GM18873 (cell line): Measurements from ENCODE around the gene FAM117A.
"Not testable (repeated sequence)": the region's sequence is repeated elsewhere in the genome, so short reads cannot be mapped to it uniquely, and the experiment has no call there.

Source experiments
- ATAC-seq: cut with Tn5 transposase; IDR thresholded peaks from one replicate; pipeline ENCODE4 v1.9.1; 2021; ENCODE audit warnings: mild to moderate bottlenecking, moderate library complexity, moderate number of reproducible peaks; ENCODE audit not compliant: unreplicated experiment, low FRiP score

The FAM117A gene

DNA sequence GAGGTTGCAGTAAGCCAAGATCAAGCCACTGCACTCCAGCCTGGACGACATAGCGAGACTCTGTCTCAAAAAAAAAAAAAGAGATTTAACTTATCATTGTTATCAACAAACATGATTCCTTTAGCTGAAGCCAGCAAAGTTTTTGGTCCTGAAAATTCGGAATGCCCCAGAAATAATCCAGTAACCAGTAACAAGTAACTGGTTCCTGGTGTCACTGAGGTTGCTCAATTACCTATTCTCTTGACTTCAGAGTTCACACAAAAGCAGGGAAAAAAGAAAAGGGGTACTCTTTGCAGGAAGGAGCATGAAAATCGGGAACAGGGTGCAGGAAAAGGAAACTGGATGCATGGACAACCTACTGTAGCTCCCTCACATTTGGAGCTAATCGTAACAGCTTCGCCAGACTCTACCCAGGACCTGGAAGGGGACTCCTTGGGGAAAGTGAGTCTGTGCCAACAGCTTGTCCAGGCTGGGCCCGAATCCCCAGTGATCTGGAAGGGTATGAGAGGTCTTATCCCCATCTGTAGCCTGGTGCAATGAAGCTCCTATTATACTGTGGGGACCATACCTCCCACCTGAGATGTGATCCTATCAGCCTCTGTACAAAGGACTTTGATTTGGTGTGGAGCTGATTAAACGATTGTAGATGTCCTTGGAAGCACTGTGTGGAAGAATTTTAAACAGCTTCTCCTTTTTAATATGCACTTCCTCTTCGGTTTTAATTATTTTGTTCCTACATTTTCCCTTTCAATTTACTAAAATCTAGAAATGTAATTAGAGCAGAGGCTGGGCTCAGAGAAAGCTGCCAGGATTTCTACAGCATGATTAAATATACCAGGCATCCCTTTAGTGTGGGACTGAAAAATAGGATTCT, 82.6 kb downstream of the FAM117A start:
- no peak for ATAC-seq

GRCh38 chr17:49680314-49680713, 83.6 kb downstream of the FAM117A start:
- no peak for ATAC-seq

DNA sequence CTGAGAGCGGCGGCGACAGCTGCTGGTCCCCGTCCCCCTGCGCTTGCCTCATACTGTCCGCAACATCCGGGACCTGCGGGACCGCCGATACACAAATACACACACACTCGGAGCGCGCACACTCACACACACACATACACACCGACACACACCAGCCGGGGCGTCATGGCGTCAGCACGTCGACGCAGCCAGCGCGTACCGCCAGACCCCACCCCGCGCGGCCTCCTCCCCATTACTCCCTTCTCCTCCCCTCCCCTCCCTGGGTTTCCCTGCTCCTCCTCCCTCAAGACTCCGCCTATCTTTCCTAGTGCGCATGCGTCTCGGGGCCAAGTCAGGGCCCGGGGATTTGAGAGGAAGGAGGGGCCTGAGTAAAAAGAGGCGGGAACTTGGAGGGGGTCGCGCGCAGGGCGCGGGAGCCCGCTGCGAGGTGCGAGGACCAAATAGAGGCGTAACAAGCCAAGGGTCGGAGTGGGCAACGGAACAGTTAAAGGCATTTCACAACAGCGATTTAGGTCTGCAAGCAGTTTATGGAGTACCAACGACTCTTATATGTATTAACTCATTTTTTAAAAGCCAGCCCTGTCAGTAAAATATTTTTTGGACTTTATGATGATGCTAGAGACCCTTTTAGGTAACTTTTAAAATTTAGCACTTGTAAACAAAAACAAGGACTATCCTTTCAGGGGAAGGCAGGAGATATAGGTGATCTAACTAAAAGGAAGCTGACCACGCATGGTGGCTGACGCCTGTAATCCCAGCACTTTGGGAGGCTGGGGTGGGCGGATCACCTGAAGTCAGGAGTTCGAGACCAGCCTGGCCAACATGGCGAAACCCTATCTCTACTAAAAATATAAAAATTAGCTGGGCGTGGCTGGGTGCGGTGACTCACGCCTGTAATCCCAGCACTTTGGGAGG, 85.7 kb downstream of the FAM117A start, which contains the start of gene SPOP:
Gene SPOP (minus strand): TSS at position 165 of the 915 bp plus-strand sequence. CDS start 55,287 bp downstream, outside the sequence.
- ATAC-seq = peak; percentile 69

DNA sequence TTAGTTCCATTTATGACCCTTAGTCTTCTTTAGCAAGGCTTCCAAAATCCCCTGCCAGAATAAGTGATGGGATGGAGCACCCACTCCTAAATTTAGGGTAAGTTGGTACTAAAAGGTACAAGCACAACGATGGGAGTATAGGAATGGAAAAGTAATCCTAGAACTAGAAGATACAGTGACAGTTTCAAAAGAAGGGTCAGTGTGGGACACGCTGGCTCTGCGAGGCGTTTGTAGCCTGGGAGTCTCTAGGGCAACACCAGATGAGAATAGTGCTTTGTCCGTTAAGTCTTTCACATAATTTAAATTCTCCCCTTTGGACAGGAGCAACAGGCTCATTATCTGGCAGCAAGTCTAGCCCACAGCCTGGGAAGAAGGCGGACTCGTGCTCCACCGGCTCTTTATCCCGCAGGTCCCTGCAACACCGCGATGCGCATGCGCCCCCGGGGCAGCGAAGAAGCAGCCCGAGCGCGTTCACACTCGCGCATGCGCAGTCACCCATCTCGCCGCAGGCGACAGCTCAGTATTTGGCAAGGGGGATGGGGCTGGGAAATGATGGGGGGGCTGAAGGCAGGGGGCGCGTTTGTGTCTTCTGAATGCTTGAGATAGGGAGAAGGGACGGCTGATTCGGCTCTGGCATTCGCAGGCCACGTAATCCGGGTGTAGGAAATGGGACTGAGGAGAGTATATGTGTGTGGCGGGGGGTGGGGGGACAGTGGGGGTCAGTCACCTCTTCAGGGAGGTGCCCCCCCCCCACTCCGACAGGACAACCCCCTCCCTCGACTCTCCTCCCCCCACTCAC, 86.6 kb downstream of the FAM117A start:
- ATAC-seq = peak; percentile 22

DNA sequence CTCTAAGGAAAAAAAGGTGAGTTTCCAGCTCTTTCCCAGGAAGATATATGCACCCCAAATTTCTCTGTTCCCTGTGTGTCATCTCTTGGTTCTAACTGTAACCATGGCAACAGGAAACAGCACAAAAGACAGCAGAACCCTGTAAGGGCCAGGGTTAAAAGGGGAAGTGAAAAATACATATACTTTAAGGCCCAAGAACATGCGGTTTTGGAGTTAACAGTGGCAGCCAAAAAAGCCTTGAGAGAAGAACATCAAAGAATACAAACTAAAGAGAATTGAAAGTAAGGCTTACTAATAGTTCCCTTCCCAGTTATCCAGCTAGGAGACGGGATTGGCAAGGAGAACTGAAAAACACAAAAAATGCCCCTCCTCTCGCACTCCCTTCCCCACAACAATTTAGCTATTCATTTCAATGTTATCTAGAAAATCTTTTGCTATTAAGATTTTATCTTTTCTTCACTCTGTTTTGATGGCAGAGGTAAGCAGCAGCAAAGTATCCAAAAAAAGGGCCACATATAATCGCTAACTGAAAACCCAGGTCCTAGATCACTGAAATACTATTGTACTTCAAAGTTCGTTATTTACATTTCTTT, 87.6 kb downstream of the FAM117A start:
- ATAC-seq = peak; percentile 67

GRCh38 chr17:49674507-49674906, 89.4 kb downstream of the FAM117A start:
- ATAC-seq = no peak

- not testable (repeated sequence) for ATAC-seq
These were observed 90.3 kb downstream of the FAM117A start for GRCh38 chr17:49673679-49674078.

DNA sequence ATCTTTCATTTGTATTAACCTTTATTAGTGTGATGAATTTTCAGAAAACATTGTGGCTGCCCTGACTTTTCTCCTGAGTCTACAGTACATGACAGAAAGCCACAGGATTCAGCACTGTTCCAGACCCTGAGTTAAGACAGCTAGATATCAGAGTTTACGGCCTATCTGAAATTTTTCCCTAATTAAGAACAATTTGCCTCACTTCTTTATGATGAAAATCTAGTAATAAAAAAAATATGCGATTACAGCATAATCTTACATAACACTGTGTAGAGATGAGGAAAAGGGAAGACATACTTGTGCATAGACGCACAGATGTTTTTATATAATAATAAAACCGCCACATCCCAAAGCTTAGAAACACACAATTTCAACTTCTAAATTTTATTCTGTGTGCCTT, 93.3 kb downstream of the FAM117A start:
- ATAC-seq = no peak

DNA sequence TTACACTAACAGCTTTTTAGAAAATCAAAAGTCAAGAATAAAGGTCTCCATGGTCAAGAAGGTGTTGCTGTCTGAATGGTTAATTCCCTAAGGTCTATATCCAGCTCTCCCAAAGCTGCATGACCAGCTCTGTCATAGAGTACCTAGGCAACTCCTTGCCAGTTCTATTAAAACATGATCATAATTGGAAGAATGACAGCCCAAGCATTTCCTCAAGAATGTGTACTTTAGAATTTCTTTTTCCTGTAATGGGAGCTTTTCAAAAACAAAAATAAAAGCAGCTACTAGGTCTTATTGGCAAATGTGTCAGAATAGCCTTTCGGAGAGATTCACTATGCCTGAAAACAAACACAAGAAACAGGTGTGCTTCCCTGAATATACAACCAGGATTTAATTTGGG, 93.9 kb downstream of the FAM117A start:
- ATAC-seq = no peak

- ATAC-seq = no peak
These were observed 96.1 kb downstream of the FAM117A start for GRCh38 chr17:49667854-49668253.

- ATAC-seq = no peak
These were observed 99.2 kb downstream of the FAM117A start for GRCh38 chr17:49664706-49665211.
